ENCODE results near the gene HDAC4. TPM values are rescaled to one million over a fixed set of nuclear protein-coding genes. Genes with fewer than 3 reads are reported as not detected.

HDAC4 gene
- total and polyA plus RNA-seq, 2 of the 4 experiments (the other 2 are of a cell fraction), result 4.1 to 7.2 TPM

- POLR2A ChIA-PET (ENCODE audit: unreplicated experiment), result no interaction called here
- Histone ChIP-seq H2BK15ac (ENCODE audit: low read depth, low read length) (no peak overlapping the region), H3K23ac (ENCODE audit: low read depth, low read length) (no peak overlapping the region), H4K20me1 (ENCODE audit: insufficient read depth, low read length) (no peaks in the 10 kb centered on the region), H4K8ac (ENCODE audit: low read depth in 2 of 2, low read length in 2 of 2) (no peak overlapping the region), H4K91ac (ENCODE audit: insufficient read depth, low read depth, low read length) (no peak overlapping the region), H3K4me1 (ENCODE audit: control insufficient read depth, insufficient read depth, low read length) (peaks cover 7% of the 10 kb centered on the region; the same call in 1 of the 2 replicates), H3K4ac (ENCODE audit: low read depth, low read length) (no peak overlapping the region), H4K5ac (ENCODE audit: low read depth, low read length) (no peak overlapping the region), H3K27ac (ENCODE audit: insufficient read depth, low read length) (no peak overlapping the region; the same call in 1 of the 2 replicates), H2AK5ac (ENCODE audit: low read depth, low read length) (no peak overlapping the region), H3K27me3 (ENCODE audit: control insufficient read depth, insufficient read depth, low read length) (no peaks in the 10 kb centered on the region), H3K4me3 (ENCODE audit: insufficient read depth, low read depth, low read length) (no peak overlapping the region), H2BK120ac (ENCODE audit: low read depth, low read length) (no peak overlapping the region), H2AK9ac (replicated peaks; ENCODE audit: low read depth, low read length, poor library complexity) (no peak overlapping the region), H3K9me3 (ENCODE audit: control insufficient read depth, insufficient read depth, low read length) (no peaks in the 10 kb centered on the region), H3K9ac (ENCODE audit: low read depth, low read length) (no peak overlapping the region), H3K79me1 (ENCODE audit: low read depth in 1 of 2, low read length in 2 of 2) (no peaks in the 10 kb centered on the region), H3K9me1 (ENCODE audit: insufficient read depth, low read length) (no peaks in the 10 kb centered on the region), H2BK20ac (ENCODE audit: low read depth, low read length) (no peak overlapping the region), H2BK5ac (ENCODE audit: low read depth, low read length, poor library complexity, severe bottlenecking) (no peak overlapping the region), H2AFZ (replicated peaks; ENCODE audit: low read length, poor library complexity) (no peak overlapping the region), H3K56ac (ENCODE audit: extremely low read depth, insufficient read depth, low read length) (no peak overlapping the region), H3K4me2 (ENCODE audit: low read depth, low read length) (no peak overlapping the region), H3K36me3 (ENCODE audit: control insufficient read depth, insufficient read depth, low read length) (peaks cover 56% of the 10 kb centered on the region), H3K18ac (ENCODE audit: low read depth, low read length) (no peak overlapping the region), H3K14ac (replicated peaks; ENCODE audit: low read depth, low read length) (no peak overlapping the region)
- in situ Hi-C loops (cut with MboI; ENCODE audit: low sequenced_read_pairs), result no loop called here
- WGBS, 2 experiments (ENCODE audit: extremely low coverage in 2 of 2, insufficient read length in 1 of 2), result 94% methylated on average over 8 of the region's 14 CpGs; no CpG with 5 or more reads in 1 of the 2 experiments
- intact Hi-C loops (cut with micrococcal nuclease), result no loop called here
- dilution Hi-C loops (cut with HindIII; ENCODE audit: low sequenced_read_pairs, unreplicated experiment), result no loop called here
- DNase-seq (no peak), ATAC-seq (ENCODE audit: low read depth) (no peak)
- TF ChIP-seq SMC3 (IDR thresholded peaks at IDR 0.05; ENCODE audit: low read depth, low read length) (no peak), MXI1 (IDR thresholded peaks at IDR 0.05; ENCODE audit: borderline replicate concordance, low read depth, low read length) (no peak), CEBPB (IDR thresholded peaks at IDR 0.05; ENCODE audit: low read depth, low read length) (no peak), CTCF (conservative IDR thresholded peaks at IDR 0.05; ENCODE audit: low read depth, low read length) (no peak), FOS (IDR thresholded peaks at IDR 0.05; ENCODE audit: low read depth, low read length) (no peak), RFX5 (IDR thresholded peaks at IDR 0.05; ENCODE audit: low read depth, low read length) (no peak), MAFK (IDR thresholded peaks at IDR 0.05; ENCODE audit: low read depth, low read length) (no peak), CHD1 (IDR thresholded peaks at IDR 0.05; ENCODE audit: low read depth, low read length) (no peak), RCOR1 (IDR thresholded peaks at IDR 0.05; ENCODE audit: insufficient replicate concordance, low read length) (no peak), MAZ (IDR thresholded peaks at IDR 0.05; ENCODE audit: borderline replicate concordance, low read depth, low read length) (no peak)
- TF ChIP-seq, protein P1, sequence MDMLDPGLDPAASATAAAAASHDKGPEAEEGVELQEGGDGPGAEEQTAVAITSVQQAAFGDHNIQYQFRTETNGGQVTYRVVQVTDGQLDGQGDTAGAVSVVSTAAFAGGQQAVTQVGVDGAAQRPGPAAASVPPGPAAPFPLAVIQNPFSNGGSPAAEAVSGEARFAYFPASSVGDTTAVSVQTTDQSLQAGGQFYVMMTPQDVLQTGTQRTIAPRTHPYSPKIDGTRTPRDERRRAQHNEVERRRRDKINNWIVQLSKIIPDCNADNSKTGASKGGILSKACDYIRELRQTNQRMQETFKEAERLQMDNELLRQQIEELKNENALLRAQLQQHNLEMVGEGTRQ (IDR thresholded peaks at IDR 0.05; ENCODE audit: low read depth, low read length), result no peak
- BruUV-seq (replicated peaks), result no TSS peak
- CTCF ChIA-PET, result no interaction called here
These were observed 290.8 kb downstream of the HDAC4 start for GRCh38 chr2:239109928-239110545.

All from IMR-90 (cell line).